ENCODE results near the gene TMEM121B.

Gene TMEM121B

GRCh38 chr22:17117890-17118289, 3.3 kb downstream of the TMEM121B start:
- TF ChIP-seq Cebpa-rat (IDR thresholded peaks at IDR 0.05) = no peak
- Histone ChIP-seq H3K9ac (peak overlapping the region; percentile 57 to 92 (median 85); a peak in 21 of 22 replicates), H3K36me3 (peaks cover 0 to 40% (median 20%) of the 10 kb centered on the region in 11 experiments; a peak in 14 of 22 replicates), H3K27ac (peak overlapping the region; percentile 71 to 99 (median 89)), H3K4me2 (peak overlapping the region; percentile 88 to 100 (median 95)), H3K4me1 (peaks cover 81 to 89% (median 85%) of the 10 kb centered on the region in 10 experiments), H3K4me3 (peak overlapping the region; percentile 7 to 96 (median 90); a peak in 18 of 20 replicates), H4K20me1 (peaks cover 6 to 54% (median 16%) of the 10 kb centered on the region in 11 experiments; a peak in 16 of 22 replicates), H3K9me3 (replicated peaks in 1 of 11) (no peaks in the 10 kb centered on the region), H3K27me3 (peaks cover 0 to 14% (median 0%) of the 10 kb centered on the region in 11 experiments; a peak in 4 of 22 replicates)

- peaks cover 0 to 14% (median 0%) of the 10 kb centered on the region in 11 experiments; a peak in 4 of 22 replicates for H3K27me3 ChIP-seq
- peaks cover 0 to 45% (median 25%) of the 10 kb centered on the region in 11 experiments; a peak in 14 of 22 replicates for H3K36me3 ChIP-seq
- peak overlapping the region; percentile 71 to 99 (median 89) for H3K27ac ChIP-seq
- H3K9me3 ChIP-seq (replicated peaks in 1 of 11) = no peaks in the 10 kb centered on the region
- H3K4me1 ChIP-seq = peaks cover 86 to 93% (median 89%) of the 10 kb centered on the region in 10 experiments
- TF ChIP-seq Cebpa-rat (IDR thresholded peaks at IDR 0.05) = no peak
- peaks cover 6 to 59% (median 16%) of the 10 kb centered on the region in 11 experiments; a peak in 16 of 22 replicates for H4K20me1 ChIP-seq
- peak overlapping the region; percentile 57 to 92 (median 82); a peak in 21 of 22 replicates for H3K9ac ChIP-seq
- peak overlapping the region; percentile 88 to 100 (median 95) for H3K4me2 ChIP-seq
- H3K4me3 ChIP-seq = peak overlapping the region in 9 of 10 experiments; percentile 38 to 96 (median 90); a peak in 17 of 20 replicates
These were observed 3.8 kb downstream of the TMEM121B start for GRCh38 chr22:17117400-17117799.

DNA sequence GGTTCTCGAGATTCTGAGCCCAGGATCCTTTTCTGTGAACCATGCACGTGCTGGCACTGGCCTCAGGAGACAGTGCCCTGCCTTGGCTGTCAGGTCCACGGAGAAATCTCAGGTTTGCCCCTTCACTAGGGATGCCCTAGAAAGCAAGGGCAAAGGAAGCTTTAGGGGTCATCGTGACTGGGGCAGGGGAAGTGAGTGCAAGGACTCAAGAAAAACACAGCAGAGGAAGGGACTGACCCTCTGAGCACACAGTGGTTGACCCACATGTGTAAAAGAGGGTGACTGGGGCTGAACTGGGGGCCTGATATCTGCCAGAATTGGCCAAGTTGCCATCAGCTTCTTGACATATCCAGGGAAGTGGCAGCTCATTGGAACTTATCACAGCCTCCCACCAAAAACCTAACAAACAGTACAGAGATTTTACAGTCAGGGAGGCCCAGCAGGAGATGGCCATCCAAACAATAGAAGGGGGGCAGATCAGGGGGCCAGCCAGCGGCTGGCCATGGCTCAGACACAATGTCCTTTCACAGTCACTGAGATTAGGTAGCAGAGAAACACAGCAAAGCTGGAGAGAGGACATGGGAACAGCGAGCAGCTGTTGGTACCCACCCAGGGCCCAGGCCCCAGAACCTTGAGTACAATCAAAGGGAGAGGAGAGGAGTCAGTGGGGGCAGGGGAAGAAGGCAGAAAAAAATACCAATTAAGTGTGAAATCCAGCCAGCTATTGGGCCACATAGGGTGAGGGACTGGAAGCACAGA, 4.4 kb downstream of the TMEM121B start:
- Histone ChIP-seq H4K20me1 (peaks cover 6 to 63% (median 16%) of the 10 kb centered on the region in 11 experiments; a peak in 16 of 22 replicates), H3K4me2 (peak overlapping the region; percentile 88 to 100 (median 95)), H3K27me3 (peaks cover 0 to 10% (median 0%) of the 10 kb centered on the region in 11 experiments; a peak in 4 of 22 replicates), H3K27ac (peak overlapping the region; percentile 71 to 99 (median 89)), H3K4me3 (peak overlapping the region in 8 of 10 experiments; percentile 82 to 96 (median 91); a peak in 14 of 20 replicates), H3K4me1 (peaks cover 88 to 93% (median 90%) of the 10 kb centered on the region in 10 experiments), H3K9me3 (replicated peaks in 1 of 11) (no peaks in the 10 kb centered on the region), H3K9ac (peak overlapping the region; percentile 57 to 92 (median 82)), H3K36me3 (peaks cover 0 to 51% (median 31%) of the 10 kb centered on the region in 11 experiments; a peak in 15 of 22 replicates)
- no peak for TF ChIP-seq Cebpa-rat (IDR thresholded peaks at IDR 0.05)

- TF ChIP-seq Cebpa-rat (IDR thresholded peaks at IDR 0.05) = no peak
- no peaks in the 10 kb centered on the region for H3K9me3 ChIP-seq (replicated peaks in 1 of 11)
- H4K20me1 ChIP-seq = peaks cover 6 to 66% (median 16%) of the 10 kb centered on the region in 11 experiments; a peak in 16 of 22 replicates
- H3K4me2 ChIP-seq = peak overlapping the region; percentile 88 to 100 (median 95)
- peaks cover 89 to 95% (median 92%) of the 10 kb centered on the region in 10 experiments for H3K4me1 ChIP-seq
- H3K27me3 ChIP-seq = peaks cover 0 to 5% (median 0%) of the 10 kb centered on the region in 11 experiments; a peak in 1 of 22 replicates
- peak overlapping the region; percentile 57 to 92 (median 82) for H3K9ac ChIP-seq
- peak overlapping the region; percentile 71 to 99 (median 89) for H3K27ac ChIP-seq
- peaks cover 0 to 58% (median 38%) of the 10 kb centered on the region in 11 experiments; a peak in 16 of 22 replicates for H3K36me3 ChIP-seq
- peak overlapping the region in 7 of 10 experiments; percentile 6 to 96 (median 92); a peak in 9 of 20 replicates for H3K4me3 ChIP-seq
These were observed 5.1 kb downstream of the TMEM121B start for GRCh38 chr22:17115945-17116565.

DNA sequence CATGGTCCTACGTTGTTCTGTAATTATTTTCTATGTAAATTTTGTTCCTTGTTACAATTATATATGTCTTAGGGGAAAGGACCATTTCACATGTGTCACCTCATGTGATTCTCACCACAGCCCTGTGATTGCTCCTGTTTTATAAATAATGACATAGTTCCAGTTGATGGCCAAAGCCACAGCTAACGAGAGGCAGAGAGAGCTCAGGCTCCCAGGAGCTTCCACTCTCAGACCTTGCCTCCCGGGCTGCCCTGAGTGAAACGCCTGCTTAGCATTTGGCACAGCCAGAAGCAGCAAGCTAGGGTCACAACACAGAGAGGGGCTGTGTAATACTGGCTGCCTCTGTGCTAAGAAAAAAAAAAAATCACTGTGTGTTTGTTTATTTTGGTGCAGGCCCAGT, 5.9 kb downstream of the TMEM121B start:
- peak overlapping the region; percentile 71 to 99 (median 89); a peak in 21 of 22 replicates for H3K27ac ChIP-seq
- TF ChIP-seq Cebpa-rat (IDR thresholded peaks at IDR 0.05) = no peak
- H4K20me1 ChIP-seq = peaks cover 6 to 63% (median 11%) of the 10 kb centered on the region in 11 experiments; a peak in 16 of 22 replicates
- peak overlapping the region; percentile 88 to 100 (median 95) for H3K4me2 ChIP-seq
- peaks cover 5 to 67% (median 47%) of the 10 kb centered on the region in 11 experiments for H3K36me3 ChIP-seq
- peak overlapping the region in 10 of 11 experiments; percentile 57 to 92 (median 84); a peak in 18 of 22 replicates for H3K9ac ChIP-seq
- H3K27me3 ChIP-seq = no peaks in the 10 kb centered on the region
- H3K9me3 ChIP-seq (replicated peaks in 1 of 11) = no peaks in the 10 kb centered on the region
- H3K4me3 ChIP-seq = peak overlapping the region in 4 of 10 experiments; percentile 3 to 82 (median 15); a peak in 3 of 20 replicates
- peaks cover 85 to 100% (median 100%) of the 10 kb centered on the region in 10 experiments for H3K4me1 ChIP-seq

DNA sequence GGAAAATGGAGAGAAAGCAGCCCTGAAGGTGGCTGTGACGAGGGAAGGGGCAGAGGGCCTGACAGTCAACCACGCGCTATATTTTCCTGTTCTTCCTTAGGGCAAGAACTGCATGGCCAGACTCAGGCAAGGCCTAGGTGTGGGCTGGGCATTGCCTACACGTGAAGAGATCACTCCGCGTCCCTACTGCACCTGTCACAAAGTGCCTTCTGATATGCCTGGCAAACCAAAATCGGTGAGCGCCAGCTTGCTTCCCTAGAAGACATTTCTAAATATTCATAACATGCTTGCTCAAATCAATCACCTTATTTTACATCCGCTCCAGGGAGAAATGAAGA, 6.3 kb downstream of the TMEM121B start:
- peaks cover 81 to 100% (median 100%) of the 10 kb centered on the region in 10 experiments for H3K4me1 ChIP-seq
- H3K9ac ChIP-seq = peak overlapping the region in 8 of 11 experiments; percentile 53 to 92 (median 87); a peak in 15 of 22 replicates
- H4K20me1 ChIP-seq = peaks cover 2 to 63% (median 8%) of the 10 kb centered on the region in 11 experiments; a peak in 16 of 22 replicates
- H3K36me3 ChIP-seq = peaks cover 8 to 67% (median 48%) of the 10 kb centered on the region in 11 experiments
- no peak for TF ChIP-seq Cebpa-rat (IDR thresholded peaks at IDR 0.05)
- H3K27ac ChIP-seq = peak overlapping the region; percentile 71 to 99 (median 89); a peak in 21 of 22 replicates
- no peaks in the 10 kb centered on the region for H3K9me3 ChIP-seq (replicated peaks in 1 of 11)
- no peaks in the 10 kb centered on the region for H3K27me3 ChIP-seq
- peak overlapping the region; percentile 88 to 100 (median 95) for H3K4me2 ChIP-seq
- peak overlapping the region in 2 of 10 experiments; percentile 17 to 18; a peak in 1 of 20 replicates for H3K4me3 ChIP-seq

DNA sequence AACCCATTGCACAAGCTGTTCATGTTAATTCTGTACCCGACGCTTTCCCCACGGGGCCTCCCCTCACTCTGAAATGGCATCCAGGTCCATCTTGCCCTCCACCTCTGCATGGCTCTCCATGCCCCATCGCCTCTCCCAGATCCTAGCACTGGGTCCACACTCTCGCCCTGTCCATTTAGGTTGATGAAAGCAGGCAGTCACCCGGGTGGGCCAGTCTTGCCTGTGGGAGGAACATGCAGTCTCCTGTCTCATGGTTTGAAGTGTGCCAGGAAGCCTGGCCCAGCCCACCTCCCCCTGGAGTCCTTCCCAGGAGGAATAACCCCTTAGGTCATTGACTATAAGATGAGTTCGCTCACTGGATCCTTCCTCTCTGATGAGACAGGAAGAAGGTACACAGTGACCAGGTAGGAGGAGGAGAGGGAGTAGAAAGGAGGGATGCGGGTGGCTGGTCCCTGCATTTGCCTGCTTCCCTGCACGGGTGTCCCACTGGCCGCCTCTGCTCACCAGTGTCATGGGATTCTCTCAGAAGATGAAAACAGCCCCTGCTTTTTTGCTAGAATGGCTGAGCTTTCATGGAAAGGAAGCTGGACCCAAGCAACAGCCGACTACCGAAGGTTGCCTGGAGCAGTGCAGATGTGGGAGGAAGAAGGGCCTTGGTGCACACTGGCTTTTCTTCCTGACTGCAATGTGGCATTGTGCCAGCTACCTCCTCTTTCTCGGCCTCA, 6.8 kb downstream of the TMEM121B start:
- Histone ChIP-seq H3K27ac (peak overlapping the region; percentile 71 to 99 (median 89); a peak in 20 of 22 replicates), H4K20me1 (peaks cover 0 to 63% (median 2%) of the 10 kb centered on the region in 11 experiments; a peak in 11 of 22 replicates), H3K4me2 (peak overlapping the region; percentile 88 to 100 (median 95)), H3K9ac (peak overlapping the region in 10 of 11 experiments; percentile 36 to 92 (median 84); a peak in 16 of 22 replicates), H3K36me3 (peaks cover 14 to 67% (median 48%) of the 10 kb centered on the region in 11 experiments), H3K9me3 (replicated peaks in 1 of 11) (no peaks in the 10 kb centered on the region), H3K4me3 (peak overlapping the region in 2 of 10 experiments; percentile 17 to 18; a peak in 1 of 20 replicates), H3K27me3 (no peaks in the 10 kb centered on the region), H3K4me1 (peaks cover 76 to 100% (median 100%) of the 10 kb centered on the region in 10 experiments)
- TF ChIP-seq Cebpa-rat (IDR thresholded peaks at IDR 0.05) = no peak

All from BLaER1 treated with 17β-estradiol and CSF1 and Interleukin-3, amounts not matched to agents 10 nM and 100 nM (cell line).